Measurements from ENCODE around the gene RABGEF1. TPM values are rescaled to one million over a fixed set of nuclear protein-coding genes. Genes with fewer than 3 reads are reported as not detected.

Gene RABGEF1
- total and polyA plus RNA-seq, 9 of the 15 experiments (the other 6 are each of a cell fraction or from before 2014, with no cell fraction given) = 7.0 to 29.3 (median 20.5) TPM

DNA sequence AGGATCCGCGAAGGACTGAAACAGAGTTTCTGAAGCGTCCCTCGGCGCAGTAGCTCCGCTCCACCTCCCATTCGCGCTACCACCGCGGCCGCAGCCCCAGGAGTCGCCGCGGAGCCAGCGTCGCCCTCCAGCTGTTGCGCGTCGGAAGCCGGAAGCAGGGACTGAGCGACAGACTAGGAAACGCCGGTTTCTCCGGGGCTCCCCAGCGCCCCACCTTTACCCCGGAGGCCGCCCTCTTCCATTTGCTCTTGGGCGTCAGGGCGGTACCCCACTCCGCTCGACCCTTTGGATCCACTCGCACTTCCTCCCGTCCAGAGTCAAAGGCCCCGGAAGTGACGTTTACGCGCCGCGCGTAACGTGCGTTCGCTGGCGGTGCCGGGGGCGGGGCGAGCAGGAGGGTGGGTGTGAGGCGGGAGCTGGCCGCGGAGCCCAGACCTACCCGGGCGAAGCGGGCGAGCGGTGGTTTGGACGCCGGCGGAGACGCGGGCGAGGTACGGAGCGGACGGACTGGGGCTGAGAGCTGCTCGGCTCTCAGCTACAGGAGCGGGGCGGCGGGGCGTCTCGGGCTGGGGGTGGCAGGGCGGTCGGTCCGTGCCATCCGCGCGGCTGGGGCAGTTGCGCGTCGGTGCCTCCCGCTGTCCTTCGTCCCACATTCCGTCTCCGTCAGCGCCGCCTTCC is at the start of gene RABGEF1 (continued):
- TF ChIP-seq E2F6 (IDR thresholded peaks at IDR 0.05; ENCODE audit: borderline replicate concordance in 1 of 2, extremely low read depth in 1 of 2, insufficient read depth in 1 of 2, insufficient read length in 1 of 2, low read depth in 1 of 2, low read length in 1 of 2, poor library complexity in 1 of 2, severe bottlenecking in 1 of 2) = peak; percentile 73 to 96
- peak; percentile 90 for TF ChIP-seq PHF20 (IDR thresholded peaks at IDR 0.05; ENCODE audit: partially characterized antibody)
- TF ChIP-seq YY1 (IDR thresholded peaks at IDR 0.05; ENCODE audit: borderline replicate concordance in 1 of 3, control insufficient read depth in 1 of 3, extremely low read depth in 1 of 3, insufficient read depth in 3 of 3, insufficient read length in 1 of 3, insufficient replicate concordance in 2 of 3, low read depth in 1 of 3, low read length in 2 of 3) = peak in 1 of 3 experiments; percentile 54
- TF ChIP-seq NCOA2 (IDR thresholded peaks at IDR 0.05; ENCODE audit: partially characterized antibody in 2 of 2) = no peak
- TF ChIP-seq CBX8 (IDR thresholded peaks at IDR 0.05; ENCODE audit: borderline replicate concordance, extremely low read depth, low read depth, low read length, poor library complexity, severe bottlenecking) = no peak
- TF ChIP-seq LCOR (CRISPR knock-in tag; IDR thresholded peaks at IDR 0.05) = peak; percentile 57; the same call in 1 of the 2 replicates
- no peak for TF ChIP-seq ZNF507 (tag; conservative IDR thresholded peaks at IDR 0.05)
- no peak for TF ChIP-seq MYBL2 (IDR thresholded peaks at IDR 0.05; ENCODE audit: low read depth)
- no peak for TF ChIP-seq MYBL2 (CRISPR knock-in tag; IDR thresholded peaks at IDR 0.05; ENCODE audit: borderline replicate concordance)
- TF ChIP-seq ZNF212 (CRISPR knock-in tag; IDR thresholded peaks at IDR 0.05) = no peak
- peak; percentile 43; the same call in 1 of the 2 replicates for TF ChIP-seq BCOR (IDR thresholded peaks at IDR 0.05)
- TF ChIP-seq POLR2B (IDR thresholded peaks at IDR 0.05; ENCODE audit: low read depth, partially characterized antibody) = peak; percentile 92
- TF ChIP-seq, protein P1, sequence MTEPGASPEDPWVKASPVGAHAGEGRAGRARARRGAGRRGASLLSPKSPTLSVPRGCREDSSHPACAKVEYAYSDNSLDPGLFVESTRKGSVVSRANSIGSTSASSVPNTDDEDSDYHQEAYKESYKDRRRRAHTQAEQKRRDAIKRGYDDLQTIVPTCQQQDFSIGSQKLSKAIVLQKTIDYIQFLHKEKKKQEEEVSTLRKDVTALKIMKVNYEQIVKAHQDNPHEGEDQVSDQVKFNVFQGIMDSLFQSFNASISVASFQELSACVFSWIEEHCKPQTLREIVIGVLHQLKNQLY (CRISPR knock-in tag; conservative IDR thresholded peaks at IDR 0.05) = no peak
- no peak for TF ChIP-seq PHTF2 (CRISPR knock-in tag; IDR thresholded peaks at IDR 0.05)
- TF ChIP-seq SIN3A (IDR thresholded peaks at IDR 0.05; ENCODE audit: borderline replicate concordance in 2 of 2, control insufficient read depth in 1 of 2, low read depth in 2 of 2, low read length in 2 of 2) = peak; percentile 87 to 93
- TF ChIP-seq CTCF (IDR thresholded peaks at IDR 0.05 in 2 of 3, conservative IDR thresholded peaks at IDR 0.05 in 1 of 3; ENCODE audit: insufficient read depth in 2 of 3, low read depth in 1 of 3, low read length in 3 of 3) = peak in 1 of 3 experiments; percentile 5; a peak in 1 of 6 replicates
- peak; percentile 98 for TF ChIP-seq GMEB1 (CRISPR knock-in tag; IDR thresholded peaks at IDR 0.05)
- no peak for TF ChIP-seq CEBPG (CRISPR knock-in tag; IDR thresholded peaks at IDR 0.05)
- TF ChIP-seq CEBPG (tag; conservative IDR thresholded peaks at IDR 0.05 in 1 of 2, IDR thresholded peaks at IDR 0.05 in 1 of 2) = no peak
